ENCODE measurements around the gene ZBTB7B.
"Not testable (repeated sequence)": the region's sequence is repeated elsewhere in the genome, so short reads cannot be mapped to it uniquely, and the experiment has no call there.

Gene ZBTB7B

GRCh38 chr1:154972213-154972516 lies 30.4 kb upstream of the ZBTB7B start:
- Histone ChIP-seq H3K9me3 (no peaks in the 10 kb centered on the region), H3K27me3 (ENCODE audit: low read depth) (no peaks in the 10 kb centered on the region), H3K36me3 (replicated peaks) (peaks cover 13% of the 10 kb centered on the region), H3K4me3 (no peak overlapping the region), H3K4me1 (peaks cover 36% of the 10 kb centered on the region)
- no peak for DNase-seq (ENCODE audit: low spot score in 2 of 2)
- in situ Hi-C loops (cut with MboI; ENCODE audit: low sequenced_read_pairs): no loop called here

- Histone ChIP-seq H3K27me3 (ENCODE audit: low read depth) (no peaks in the 10 kb centered on the region), H3K4me1 (peaks cover 36% of the 10 kb centered on the region), H3K4me3 (peak overlapping the region; percentile 82), H3K9me3 (no peaks in the 10 kb centered on the region), H3K36me3 (replicated peaks) (peaks cover 12% of the 10 kb centered on the region)
- peak; percentile 78 to 87 for DNase-seq (ENCODE audit: low spot score in 2 of 2)
- in situ Hi-C loops (cut with MboI; ENCODE audit: low sequenced_read_pairs): no loop called here
These were observed 29.9 kb upstream of the ZBTB7B start for GRCh38 chr1:154972517-154973343.

- Histone ChIP-seq H3K9me3 (no peaks in the 10 kb centered on the region), H3K4me3 (peak overlapping the region; percentile 82), H3K4me1 (peaks cover 36% of the 10 kb centered on the region), H3K27me3 (ENCODE audit: low read depth) (no peaks in the 10 kb centered on the region), H3K36me3 (replicated peaks) (peaks cover 13% of the 10 kb centered on the region)
- in situ Hi-C loops (cut with MboI; ENCODE audit: low sequenced_read_pairs): no loop called here
- DNase-seq (ENCODE audit: low spot score in 2 of 2): peak; percentile 96 to 100
These were observed 29.1 kb upstream of the ZBTB7B start for GRCh38 chr1:154973344-154974101.

- Histone ChIP-seq H3K4me3 (peak within 1 kb of the TSS; percentile 82), H3K27me3 (ENCODE audit: low read depth) (no peaks in the 10 kb centered on the region), H3K36me3 (replicated peaks) (peaks cover 17% of the 10 kb centered on the region), H3K9me3 (no peaks in the 10 kb centered on the region), H3K4me1 (peaks cover 36% of the 10 kb centered on the region)
- DNase-seq (ENCODE audit: low spot score in 2 of 2): peak; percentile 97 to 100
- in situ Hi-C loops (cut with MboI; ENCODE audit: low sequenced_read_pairs): no loop called here
These were observed 28.3 kb upstream of the ZBTB7B start, which contains the start of gene CKS1B for GRCh38 chr1:154974102-154974807. CKS1B (plus strand) TSS chr1:154974681; CDS start chr1:154974746, 65 bp downstream.

GRCh38 chr1:154974808-154975408 lies 27.7 kb upstream of the ZBTB7B start:
- H3K36me3 ChIP-seq (replicated peaks): peaks cover 24% of the 10 kb centered on the region

GRCh38 chr1:154975409-154976059 lies 27.1 kb upstream of the ZBTB7B start:
- in situ Hi-C loops (cut with MboI; ENCODE audit: low sequenced_read_pairs): no loop called here
- DNase-seq (ENCODE audit: low spot score in 2 of 2): peak in 1 of 2 experiments; percentile 69

More at GRCh38 chr1:154974808-154975408, 27.7 kb upstream of the ZBTB7B start:
- Histone ChIP-seq H3K4me1 (peaks cover 36% of the 10 kb centered on the region), H3K4me3 (peak overlapping the region; percentile 82), H3K27me3 (ENCODE audit: low read depth) (no peaks in the 10 kb centered on the region), H3K9me3 (no peaks in the 10 kb centered on the region)
- in situ Hi-C loops (cut with MboI; ENCODE audit: low sequenced_read_pairs): no loop called here
- peak; percentile 94 to 97 for DNase-seq (ENCODE audit: low spot score in 2 of 2)

GRCh38 chr1:154977762-154978161 lies 24.8 kb upstream of the ZBTB7B start:
- in situ Hi-C loops (cut with MboI; ENCODE audit: low sequenced_read_pairs); H3K4me3 ChIP-seq; H3K9me3 ChIP-seq; DNase-seq (ENCODE audit: low spot score in 2 of 2); H3K27me3 ChIP-seq (ENCODE audit: low read depth): not testable (repeated sequence)
- peaks cover 23% of the 10 kb centered on the region for H3K4me1 ChIP-seq
- H3K36me3 ChIP-seq (replicated peaks): peaks cover 36% of the 10 kb centered on the region

More at GRCh38 chr1:154975409-154976059, 27.1 kb upstream of the ZBTB7B start:
- Histone ChIP-seq H3K4me3 (peak overlapping the region; percentile 82), H3K9me3 (no peaks in the 10 kb centered on the region), H3K4me1 (peaks cover 30% of the 10 kb centered on the region), H3K27me3 (ENCODE audit: low read depth) (no peaks in the 10 kb centered on the region), H3K36me3 (replicated peaks) (peaks cover 30% of the 10 kb centered on the region)

GRCh38 chr1:154978360-154978759 lies 24.2 kb upstream of the ZBTB7B start:
- no peak overlapping the region for H3K4me3 ChIP-seq
- in situ Hi-C loops (cut with MboI; ENCODE audit: low sequenced_read_pairs): no loop called here
- no peaks in the 10 kb centered on the region for H3K9me3 ChIP-seq
- H3K27me3 ChIP-seq (ENCODE audit: low read depth): no peaks in the 10 kb centered on the region
- DNase-seq (ENCODE audit: low spot score in 2 of 2): no peak
- peaks cover 19% of the 10 kb centered on the region for H3K4me1 ChIP-seq
- H3K36me3 ChIP-seq (replicated peaks): peaks cover 36% of the 10 kb centered on the region

- Histone ChIP-seq H3K4me3 (peak overlapping the region; percentile 55), H3K27me3 (ENCODE audit: low read depth) (no peaks in the 10 kb centered on the region), H3K4me1 (peaks cover 13% of the 10 kb centered on the region), H3K36me3 (replicated peaks) (peaks cover 47% of the 10 kb centered on the region), H3K9me3 (no peaks in the 10 kb centered on the region)
- in situ Hi-C loops (cut with MboI; ENCODE audit: low sequenced_read_pairs): no loop called here
- peak; percentile 77 to 92 for DNase-seq (ENCODE audit: low spot score in 2 of 2)
These were observed 20.3 kb upstream of the ZBTB7B start for GRCh38 chr1:154982341-154982740.

GRCh38 chr1:154982897-154983648 lies 19.5 kb upstream of the ZBTB7B start, which contains the start of gene FLAD1:
FLAD1 (plus strand) TSS chr1:154983344; CDS start chr1:154983695, 351 bp downstream.
- H3K4me1 ChIP-seq: peaks cover 13% of the 10 kb centered on the region
- peak; percentile 99 for DNase-seq (ENCODE audit: low spot score in 2 of 2)
- peaks cover 47% of the 10 kb centered on the region for H3K36me3 ChIP-seq (replicated peaks)
- peak within 1 kb of the TSS; percentile 55 for H3K4me3 ChIP-seq
- no peaks in the 10 kb centered on the region for H3K27me3 ChIP-seq (ENCODE audit: low read depth)
- H3K9me3 ChIP-seq: no peaks in the 10 kb centered on the region
- in situ Hi-C loops (cut with MboI; ENCODE audit: low sequenced_read_pairs): no loop called here

GRCh38 chr1:154983776-154984466 lies 18.7 kb upstream of the ZBTB7B start:
- peak overlapping the region; percentile 55 for H3K4me3 ChIP-seq
- no peaks in the 10 kb centered on the region for H3K27me3 ChIP-seq (ENCODE audit: low read depth)
- H3K36me3 ChIP-seq (replicated peaks): peaks cover 50% of the 10 kb centered on the region
- H3K4me1 ChIP-seq: peaks cover 13% of the 10 kb centered on the region
- peak in 1 of 2 experiments; percentile 55 for DNase-seq (ENCODE audit: low spot score in 2 of 2)
- in situ Hi-C loops (cut with MboI; ENCODE audit: low sequenced_read_pairs): no loop called here
- no peaks in the 10 kb centered on the region for H3K9me3 ChIP-seq

- Histone ChIP-seq H3K36me3 (replicated peaks) (peaks cover 47% of the 10 kb centered on the region), H3K4me1 (peaks cover 13% of the 10 kb centered on the region)
- DNase-seq (ENCODE audit: low spot score in 2 of 2); H3K27me3 ChIP-seq (ENCODE audit: low read depth); in situ Hi-C loops (cut with MboI; ENCODE audit: low sequenced_read_pairs); H3K9me3 ChIP-seq; H3K4me3 ChIP-seq: not testable (repeated sequence)
These were observed 15.9 kb upstream of the ZBTB7B start for GRCh38 chr1:154986736-154987135.
